Transverse colon (tissue), 3 donors: Measurements from ENCODE around the gene VMP1.

Experiments used
- CTCF ChIP-seq, 5 experiments: fragments of 200-600 bp in 3 of 5; fragments of 450-650 bp in 2 of 5; sonication (generic) in 3 of 5; IDR thresholded peaks; 1 replicate in 2 of 5; 2 replicates in 3 of 5; pipeline ENCODE4 v1.5.1; 2016 to 2017; ENCODE audit warnings: antibody characterized with exemption in 5 of 5, inconsistent platforms in 3 of 5, mild to moderate bottlenecking in 2 of 5, moderate library complexity in 1 of 5
- POLR2A ChIP-seq: fragments of 450-650 bp; IDR thresholded peaks from one replicate; pipeline ENCODE4 v1.6.1; 2016; ENCODE audit warnings: antibody characterized with exemption, mild to moderate bottlenecking, moderate library complexity

- TF ChIP-seq CTCF (IDR thresholded peaks at IDR 0.05): peak; percentile 55 to 88 (median 63)
- TF ChIP-seq POLR2A: no peak
These were observed 152.1 kb downstream of the VMP1 start for GRCh38 chr17:59859444-59860025.
